K562 (cell line): Measurements from ENCODE around the gene CRADD. TPM values are rescaled to one million over a fixed set of nuclear protein-coding genes. Genes with fewer than 3 reads are reported as not detected.

ENCODE experiments used
- CBX3 ChIP-seq, 2 experiments: IDR thresholded peaks; 1 replicate in 1 of 2; 2 replicates in 1 of 2; pipeline ENCODE4 v1.6.1; 2012; ENCODE audit warnings: inconsistent platforms in 2 of 2, low read length in 2 of 2, borderline replicate concordance in 1 of 2, control low read depth in 1 of 2
- ESRRA ChIP-seq: fragments of 450-650 bp; IDR thresholded peaks from 2 replicates; pipeline ENCODE4 v1.6.1; 2014; ENCODE audit warnings: low read depth, mild to moderate bottlenecking, moderate library complexity, borderline replicate concordance
- GTF2F1 ChIP-seq: IDR thresholded peaks from 2 replicates; pipeline ENCODE4 v1.6.1; 2011; ENCODE audit warnings: low read depth, low read length, improper control_type of control experiment
- KDM4B ChIP-seq, 2 experiments: fragments of 450-650 bp in 1 of 2; sonication (generic) in 1 of 2; IDR thresholded peaks; 2 replicates each; pipeline ENCODE4 v1.6.1; 2016 to 2017; ENCODE audit warnings: borderline replicate concordance in 2 of 2, antibody characterized with exemption in 1 of 2, low read depth in 1 of 2, mild to moderate bottlenecking in 1 of 2
- KLF10 ChIP-seq: fragments of 250-450 bp; sonication (Bioruptor Pico); IDR thresholded peaks from 2 replicates; pipeline ENCODE4 v1.6.1; 2021; ENCODE audit warnings: matching md5 sums
- MCM5 ChIP-seq: fragments of 450-650 bp; IDR thresholded peaks from 2 replicates; pipeline ENCODE4 v1.6.1; 2016; ENCODE audit warnings: low read depth
- MED1 ChIP-seq: sonication (generic); formaldehyde crosslinking; IDR thresholded peaks from 2 replicates; pipeline ENCODE4 v1.8.1; 2023; ENCODE audit warnings: missing genetic modification reagents, borderline replicate concordance
- PCBP2 ChIP-seq: fragments of 200-400 bp; formaldehyde crosslinking; IDR thresholded peaks from 2 replicates; pipeline ENCODE4 v1.6.1; 2018; ENCODE audit warnings: low read length, low read depth, mild to moderate bottlenecking, moderate library complexity; ENCODE audit not compliant: poor library complexity, severe bottlenecking
- PML ChIP-seq: IDR thresholded peaks from 2 replicates; pipeline ENCODE4 v1.6.1; 2012; ENCODE audit warnings: low read length, inconsistent platforms
- SMARCA5 ChIP-seq: fragments of 450-650 bp; IDR thresholded peaks from 2 replicates; pipeline ENCODE4 v1.6.1; 2016
- U2AF2 ChIP-seq: fragments of 200-400 bp; formaldehyde crosslinking; optimal IDR thresholded peaks from 2 replicates; pipeline ENCODE3; 2017; ENCODE audit warnings: low read depth, mild to moderate bottlenecking, low read length
- ZNF224 ChIP-seq: sonication (generic); formaldehyde crosslinking; IDR thresholded peaks from 2 replicates; pipeline ENCODE4 v1.8.0; 2022; ENCODE audit warnings: mild to moderate bottlenecking, missing genetic modification reagents
- ZNF253 ChIP-seq: fragments of 250-450 bp; sonication (Bioruptor Pico); conservative IDR thresholded peaks from 2 replicates; pipeline ENCODE4 v1.6.1; 2021; ENCODE audit warnings: mild to moderate bottlenecking
- ZNF436 ChIP-seq: fragments of 250-450, 450-650 bp; sonication (Bioruptor Pico); formaldehyde crosslinking; IDR thresholded peaks from 2 replicates; pipeline ENCODE4 v1.7.0; 2020; ENCODE audit warnings: mild to moderate bottlenecking
- polyA plus RNA-seq, 8 experiments: library from polyadenylated mRNA; depleted of rRNA in 4 of 8; stranded (reverse) in 5 of 8; unstranded in 3 of 8; fragments of >200 nt; fragmentation: Nextera tagmentation in 2 of 8; fragmentation: Illumina TruSeq in 1 of 8; extraction: Ambion mirVana in 2 of 8; extraction: Trizol in 1 of 8; gene quantifications; 2 replicates each; pipeline versions ENCODE4 v1.2.1 to v1.2.3, GENCODE V29; 2011 to 2014; ENCODE audit warnings: inconsistent platforms in 1 of 8, missing spikeins in 1 of 8
- total RNA-seq, 7 experiments: library from RNA; depleted of rRNA in 6 of 7; stranded (reverse); fragments of >200 nt in 6 of 7; fragmentation: Illumina TruSeq in 2 of 7; extraction: Trizol in 2 of 7; gene quantifications; 2 replicates each; pipeline versions ENCODE4 v1.2.1 to v1.2.3, GENCODE V29; 2011 to 2021; ENCODE audit warnings: low replicate concordance in 1 of 7
- TF ChIP-seq, protein P1 (sequence below): fragments of 250-450 bp; sonication (Bioruptor Pico); IDR thresholded peaks from 2 replicates; pipeline ENCODE4 v1.4.0; 2020; ENCODE audit warnings: mild to moderate bottlenecking, moderate library complexity
- TF ChIP-seq, protein P2 (sequence below): fragments of 450-650 bp; IDR thresholded peaks from 2 replicates; pipeline ENCODE4 v1.6.1; 2016; ENCODE audit warnings: antibody characterized with exemption
- TF ChIP-seq, protein P3 (sequence below): sonication (generic); formaldehyde crosslinking; IDR thresholded peaks from 2 replicates; pipeline ENCODE4 v1.4.0; 2020; ENCODE audit warnings: mild to moderate bottlenecking, missing genetic modification reagents
- TF ChIP-seq, protein P4 (sequence below): fragments of 250-450 bp; sonication (Bioruptor Pico); IDR thresholded peaks from 2 replicates; pipeline ENCODE4 v1.5.1; 2021; ENCODE audit warnings: mild to moderate bottlenecking

The CRADD gene
- total and polyA plus RNA-seq, 9 of the 15 experiments (the other 6 are each of a cell fraction or from before 2014, with no cell fraction given): 20.5 to 41.1 (median 25.9) TPM

DNA sequence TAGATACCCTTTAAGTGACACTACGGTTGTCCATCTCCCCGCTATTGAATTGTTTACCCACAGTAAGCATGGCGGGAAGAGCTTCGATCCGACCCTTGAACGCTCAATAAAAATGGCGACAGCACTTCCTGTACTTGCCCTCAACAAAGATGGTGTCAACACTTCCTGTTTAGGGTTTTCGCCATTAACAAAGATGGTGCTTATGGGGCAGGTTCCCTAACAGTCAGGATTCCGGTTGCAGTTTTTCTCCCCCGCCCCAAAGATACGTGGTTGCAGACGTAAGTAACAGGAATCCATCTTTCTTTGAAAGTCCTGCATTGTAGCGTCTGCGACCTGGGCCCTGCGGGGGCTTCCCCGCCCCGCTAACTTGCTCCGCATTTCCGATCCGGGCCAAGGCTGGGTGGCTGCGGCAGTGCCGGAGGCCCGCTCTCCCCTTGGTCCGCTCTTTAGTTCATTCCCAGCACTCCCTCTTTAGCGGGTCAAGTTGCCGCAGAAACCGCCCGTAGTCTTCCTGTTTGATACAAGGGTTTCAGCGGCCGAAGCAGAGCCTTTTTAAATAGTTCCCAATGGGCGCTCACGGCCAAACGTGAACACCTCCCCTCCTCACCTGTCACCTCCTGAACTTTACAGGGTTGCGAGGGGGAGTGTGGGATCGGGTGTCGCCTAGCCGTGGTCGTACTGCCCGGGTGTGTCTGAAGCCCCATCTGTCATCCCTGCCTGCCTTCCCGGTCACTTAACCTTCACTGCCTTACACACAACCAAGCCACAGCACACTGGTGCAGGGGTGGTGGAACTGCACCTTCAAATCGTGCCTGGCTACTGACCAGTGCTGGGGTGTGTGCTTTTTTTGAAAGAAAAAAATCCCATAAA, at the start of gene CRADD (continued):
- TF ChIP-seq, protein P1, sequence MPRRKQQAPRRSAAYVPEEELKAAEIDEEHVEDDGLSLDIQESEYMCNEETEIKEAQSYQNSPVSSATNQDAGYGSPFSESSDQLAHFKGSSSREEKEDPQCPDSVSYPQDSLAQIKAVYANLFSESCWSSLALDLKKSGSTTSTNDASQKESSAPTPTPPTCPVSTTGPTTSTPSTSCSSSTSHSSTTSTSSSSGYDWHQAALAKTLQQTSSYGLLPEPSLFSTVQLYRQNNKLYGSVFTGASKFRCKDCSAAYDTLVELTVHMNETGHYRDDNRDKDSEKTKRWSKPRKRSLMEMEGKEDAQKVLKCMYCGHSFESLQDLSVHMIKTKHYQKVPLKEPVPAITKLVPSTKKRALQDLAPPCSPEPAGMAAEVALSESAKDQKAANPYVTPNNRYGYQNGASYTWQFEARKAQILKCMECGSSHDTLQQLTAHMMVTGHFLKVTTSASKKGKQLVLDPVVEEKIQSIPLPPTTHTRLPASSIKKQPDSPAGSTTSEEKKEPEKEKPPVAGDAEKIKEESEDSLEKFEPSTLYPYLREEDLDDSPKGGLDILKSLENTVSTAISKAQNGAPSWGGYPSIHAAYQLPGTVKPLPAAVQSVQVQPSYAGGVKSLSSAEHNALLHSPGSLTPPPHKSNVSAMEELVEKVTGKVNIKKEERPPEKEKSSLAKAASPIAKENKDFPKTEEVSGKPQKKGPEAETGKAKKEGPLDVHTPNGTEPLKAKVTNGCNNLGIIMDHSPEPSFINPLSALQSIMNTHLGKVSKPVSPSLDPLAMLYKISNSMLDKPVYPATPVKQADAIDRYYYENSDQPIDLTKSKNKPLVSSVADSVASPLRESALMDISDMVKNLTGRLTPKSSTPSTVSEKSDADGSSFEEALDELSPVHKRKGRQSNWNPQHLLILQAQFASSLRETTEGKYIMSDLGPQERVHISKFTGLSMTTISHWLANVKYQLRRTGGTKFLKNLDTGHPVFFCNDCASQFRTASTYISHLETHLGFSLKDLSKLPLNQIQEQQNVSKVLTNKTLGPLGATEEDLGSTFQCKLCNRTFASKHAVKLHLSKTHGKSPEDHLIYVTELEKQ (CRISPR knock-in tag): no peak
- TF ChIP-seq KLF10 (CRISPR knock-in tag) (no peak), GTF2F1 (0 out of 2 replicates have a peak, but pooled peaks have one; percentile 40), ESRRA (peak; percentile 55; the same call in 1 of the 2 replicates), U2AF2 (no peak), PML (peak; percentile 78), ZNF253 (CRISPR knock-in tag) (no peak), PCBP2 (no peak), KDM4B (IDR thresholded peaks at IDR 0.05; ENCODE audit: borderline replicate concordance in 2 of 2, low read depth in 1 of 2) (0 out of 4 replicates have a peak, but pooled peaks of 1 of the 2 experiments have one; percentile 65), MCM5 (no peak), ZNF436 (CRISPR knock-in tag) (no peak), SMARCA5 (no peak), MED1 (CRISPR knock-in tag) (no peak), CBX3 (IDR thresholded peaks at IDR 0.05; ENCODE audit: borderline replicate concordance in 1 of 2, low read length in 2 of 2) (peak in 1 of 2 experiments; percentile 32; a peak in 1 of 3 replicates), ZNF224 (no peak)
- TF ChIP-seq, protein P2, sequence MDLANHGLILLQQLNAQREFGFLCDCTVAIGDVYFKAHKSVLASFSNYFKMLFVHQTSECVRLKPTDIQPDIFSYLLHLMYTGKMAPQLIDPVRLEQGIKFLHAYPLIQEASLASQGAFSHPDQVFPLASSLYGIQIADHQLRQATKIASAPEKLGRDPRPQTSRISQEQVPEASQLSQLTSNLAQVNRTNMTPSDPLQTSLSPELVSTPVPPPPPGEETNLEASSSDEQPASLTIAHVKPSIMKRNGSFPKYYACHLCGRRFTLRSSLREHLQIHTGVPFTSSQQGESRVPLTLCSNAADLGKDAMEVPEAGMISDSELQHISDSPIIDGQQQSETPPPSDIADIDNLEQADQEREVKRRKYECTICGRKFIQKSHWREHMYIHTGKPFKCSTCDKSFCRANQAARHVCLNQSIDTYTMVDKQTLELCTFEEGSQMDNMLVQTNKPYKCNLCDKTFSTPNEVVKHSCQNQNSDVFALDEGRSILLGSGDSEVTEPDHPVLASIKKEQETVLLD: no peak
- TF ChIP-seq, protein P3, sequence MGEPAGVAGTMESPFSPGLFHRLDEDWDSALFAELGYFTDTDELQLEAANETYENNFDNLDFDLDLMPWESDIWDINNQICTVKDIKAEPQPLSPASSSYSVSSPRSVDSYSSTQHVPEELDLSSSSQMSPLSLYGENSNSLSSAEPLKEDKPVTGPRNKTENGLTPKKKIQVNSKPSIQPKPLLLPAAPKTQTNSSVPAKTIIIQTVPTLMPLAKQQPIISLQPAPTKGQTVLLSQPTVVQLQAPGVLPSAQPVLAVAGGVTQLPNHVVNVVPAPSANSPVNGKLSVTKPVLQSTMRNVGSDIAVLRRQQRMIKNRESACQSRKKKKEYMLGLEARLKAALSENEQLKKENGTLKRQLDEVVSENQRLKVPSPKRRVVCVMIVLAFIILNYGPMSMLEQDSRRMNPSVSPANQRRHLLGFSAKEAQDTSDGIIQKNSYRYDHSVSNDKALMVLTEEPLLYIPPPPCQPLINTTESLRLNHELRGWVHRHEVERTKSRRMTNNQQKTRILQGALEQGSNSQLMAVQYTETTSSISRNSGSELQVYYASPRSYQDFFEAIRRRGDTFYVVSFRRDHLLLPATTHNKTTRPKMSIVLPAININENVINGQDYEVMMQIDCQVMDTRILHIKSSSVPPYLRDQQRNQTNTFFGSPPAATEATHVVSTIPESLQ (CRISPR knock-in tag): 0 out of 2 replicates have a peak, but pooled peaks have one; percentile 65
- TF ChIP-seq, protein P4, sequence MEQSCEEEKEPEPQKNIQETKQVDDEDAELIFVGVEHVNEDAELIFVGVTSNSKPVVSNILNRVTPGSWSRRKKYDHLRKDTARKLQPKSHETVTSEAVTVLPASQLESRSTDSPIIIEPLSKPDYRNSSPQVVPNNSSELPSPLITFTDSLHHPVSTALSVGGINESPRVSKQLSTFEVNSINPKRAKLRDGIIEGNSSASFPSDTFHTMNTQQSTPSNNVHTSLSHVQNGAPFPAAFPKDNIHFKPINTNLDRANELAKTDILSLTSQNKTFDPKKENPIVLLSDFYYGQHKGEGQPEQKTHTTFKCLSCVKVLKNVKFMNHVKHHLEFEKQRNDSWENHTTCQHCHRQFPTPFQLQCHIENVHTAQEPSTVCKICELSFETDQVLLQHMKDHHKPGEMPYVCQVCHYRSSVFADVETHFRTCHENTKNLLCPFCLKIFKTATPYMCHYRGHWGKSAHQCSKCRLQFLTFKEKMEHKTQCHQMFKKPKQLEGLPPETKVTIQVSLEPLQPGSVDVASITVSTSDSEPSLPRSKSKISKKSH (CRISPR knock-in tag): no peak
